Stimulated activated CD8-positive, alpha-beta memory T cell treated with anti-CD3 and anti-CD28 coated beads, Interleukin-4, amount 100 ng/mL, for 48 hours (primary cell): ENCODE results near the gene ISOC1.

Experiments used
- DNase-seq: peaks from one replicate; pipeline ENCODE4 v3.0.0-alpha.2; 2020

ISOC1 gene

DNA sequence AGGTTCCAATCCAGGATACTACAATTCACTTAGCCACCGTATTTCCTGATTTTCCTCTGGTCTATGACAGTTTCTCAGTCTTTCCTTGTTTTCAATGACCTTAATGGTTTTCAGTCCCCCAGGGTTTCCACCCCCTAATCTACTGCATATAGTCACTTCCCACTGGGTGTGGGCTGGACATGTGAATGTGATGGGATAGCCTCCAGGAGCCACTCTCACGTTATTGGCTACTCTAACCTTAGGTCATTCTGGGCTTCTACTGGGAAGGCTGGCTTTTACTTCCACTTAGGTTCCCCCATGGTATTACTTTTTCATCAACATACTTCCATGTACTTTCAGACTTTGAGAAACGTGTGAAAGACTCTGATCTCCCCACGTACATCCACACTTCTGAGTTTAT is 46.5 kb downstream of the ISOC1 start:
- no peak for DNase-seq

DNA sequence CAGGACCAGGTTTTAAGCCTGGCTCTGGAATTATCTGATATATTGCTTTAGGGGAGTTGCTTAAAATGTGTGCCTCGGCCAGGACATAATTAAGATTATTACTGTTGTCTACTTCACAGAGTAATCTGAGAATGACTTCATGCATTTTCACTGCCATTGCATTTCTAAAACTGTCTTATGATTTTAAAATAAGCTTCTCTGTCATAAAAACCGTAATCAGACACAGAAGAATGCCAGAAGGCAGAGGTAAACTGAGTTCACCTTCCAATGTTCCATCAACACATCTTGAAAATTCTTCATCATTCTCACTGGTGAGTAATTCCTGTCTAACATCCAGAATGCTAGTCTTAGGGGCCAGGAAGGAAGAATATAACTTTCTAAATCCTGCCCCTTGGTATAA is 47.1 kb downstream of the ISOC1 start:
- DNase-seq = no peak

DNA sequence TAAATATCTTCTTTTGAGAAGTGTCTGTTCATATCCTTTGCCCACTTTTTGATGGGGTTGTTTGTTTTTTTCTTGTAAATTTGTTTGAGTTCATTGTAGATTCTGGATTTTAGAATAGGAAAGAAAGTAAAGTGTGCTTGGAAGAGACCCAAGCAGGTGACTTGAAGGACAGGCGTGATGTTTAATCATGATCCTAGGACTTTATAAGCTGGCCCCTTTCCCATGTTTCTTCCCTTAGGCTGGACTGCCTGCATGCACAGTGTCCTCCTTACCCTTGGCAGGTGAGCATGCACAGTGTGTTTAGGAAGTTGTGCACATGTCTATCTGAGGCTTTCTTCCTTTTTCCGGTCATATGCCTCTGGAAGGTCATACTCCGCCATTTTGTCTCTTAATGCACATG is 61.3 kb downstream of the ISOC1 start:
- no peak for DNase-seq

GRCh38 chr5:129161830-129162229 is 67.3 kb downstream of the ISOC1 start:
- DNase-seq = no peak
